OCI-LY3 (cell line): ENCODE measurements around the gene RAB37.

Source experiments
- H2AFZ ChIP-seq: fragments of 200-600, 300-600 bp; shearing (Covaris generic); 2 replicates; pipeline ENCODE4 v1.6.0; 2014; ENCODE audit warnings: antibody characterized with exemption, low read depth, low read length
- H3K27ac ChIP-seq: fragments of 200-600, 300-600 bp; sonication (generic); 2 replicates; pipeline ENCODE4 v1.5.1; 2014; ENCODE audit warnings: mild to moderate bottlenecking, low read length, moderate library complexity, mixed read lengths
- H3K27me3 ChIP-seq: fragments of 200-600, 300-600 bp; sonication (generic); 2 replicates; pipeline ENCODE4 v1.6.1; 2014; ENCODE audit warnings: low read depth, low read length, mixed read lengths
- H3K36me3 ChIP-seq: fragments of 200-600, 300-600 bp; sonication (generic); replicated peaks from 2 replicates; pipeline ENCODE3; 2014; ENCODE audit warnings: low read depth, low read length, mixed read lengths
- H3K4me1 ChIP-seq: fragments of 300-600, 200-600 bp; sonication (generic); 2 replicates; pipeline ENCODE4 v1.6.1; 2014; ENCODE audit warnings: low read length, mixed read lengths
- H3K4me2 ChIP-seq: fragments of 200-600, 300-600 bp; sonication (generic); 2 replicates; pipeline ENCODE4 v1.6.1; 2014; ENCODE audit warnings: low read length, mixed read lengths
- H3K4me3 ChIP-seq: fragments of 300-600, 200-600 bp; sonication (generic); 2 replicates; pipeline ENCODE4 v1.5.1; 2014; ENCODE audit warnings: antibody characterized with exemption, mild to moderate bottlenecking, low read length, moderate library complexity
- H3K79me2 ChIP-seq: fragments of 300-600, 200-600 bp; shearing (Covaris generic); 2 replicates; pipeline ENCODE4 v1.6.1; 2014; ENCODE audit warnings: mild to moderate bottlenecking, low read length, mixed read lengths
- H3K9ac ChIP-seq: fragments of 300-600, 200-600 bp; shearing (Covaris generic); 2 replicates; pipeline ENCODE4 v1.6.0; 2014; ENCODE audit warnings: mild to moderate bottlenecking, low read length, moderate library complexity
- H3K9me3 ChIP-seq: fragments of 200-600, 300-600 bp; shearing (Covaris generic); 2 replicates; pipeline ENCODE4 v1.6.1; 2014; ENCODE audit warnings: low read length, mixed read lengths; ENCODE audit not compliant: insufficient read depth
- H4K20me1 ChIP-seq: fragments of 200-600, 300-600 bp; sonication (generic); 2 replicates; pipeline ENCODE4 v1.6.1; 2016; ENCODE audit warnings: low read length, mixed read lengths; ENCODE audit not compliant: insufficient read depth
- CTCF ChIP-seq: fragments of 200-600, 300-600 bp; sonication (generic); IDR thresholded peaks from 2 replicates; pipeline ENCODE4 v1.5.1; 2014; ENCODE audit warnings: antibody characterized with exemption, low read length, low read depth
- EZH2phosphoT487 ChIP-seq: fragments of 200-600 bp; shearing (Covaris generic); IDR thresholded peaks from 2 replicates; pipeline ENCODE4 v1.6.1; 2018; ENCODE audit warnings: antibody characterized with exemption, mixed run types, low read depth

RAB37 gene

DNA sequence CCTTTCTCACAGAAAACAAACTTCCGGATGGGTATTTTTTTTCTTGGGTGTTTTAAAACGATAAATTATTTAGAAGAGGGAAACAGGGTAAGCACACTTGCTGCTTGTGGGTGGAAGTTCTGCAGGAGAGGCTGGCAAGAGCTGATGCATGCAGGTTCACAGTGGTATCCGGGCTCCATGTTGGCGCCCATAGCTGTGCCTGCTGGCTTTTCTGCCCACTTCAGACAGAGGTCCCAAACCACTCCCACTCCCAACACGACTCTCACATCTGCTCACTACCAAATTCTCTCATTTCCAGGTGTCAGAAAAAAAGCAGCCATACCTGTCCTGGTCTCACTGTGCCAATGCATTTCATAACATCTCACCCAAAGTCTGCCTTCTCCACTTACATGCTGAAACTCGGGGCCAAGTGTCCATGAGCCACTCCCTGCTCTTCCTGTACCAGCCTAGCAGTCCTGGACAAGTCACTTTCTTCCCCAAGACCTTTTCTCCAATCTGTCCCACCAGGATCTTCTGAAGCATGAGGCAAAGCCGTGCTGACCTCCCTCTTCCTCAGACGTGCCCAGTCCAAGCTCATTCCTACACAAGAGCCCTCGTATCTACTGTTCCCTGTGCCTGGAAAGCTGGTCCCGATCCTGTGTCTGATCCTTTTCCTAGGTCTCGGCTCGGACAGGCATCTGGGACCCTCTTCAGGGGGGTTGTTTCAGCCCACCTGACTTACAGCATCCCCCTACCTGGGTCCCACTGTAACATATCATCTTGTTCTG is 25.8 kb upstream of the RAB37 start:
- Histone ChIP-seq H3K4me1 (peaks cover 3% of the 10 kb centered on the region; the same call in 1 of the 2 replicates), H3K9me3 (no peaks in the 10 kb centered on the region), H3K4me3 (no peak overlapping the region), H3K27ac (no peak overlapping the region), H2AFZ (no peak overlapping the region), H3K9ac (no peak overlapping the region), H3K36me3 (no peaks in the 10 kb centered on the region), H3K4me2 (no peak overlapping the region), H3K79me2 (no peaks in the 10 kb centered on the region), H3K27me3 (peaks cover 9% of the 10 kb centered on the region), H4K20me1 (no peaks in the 10 kb centered on the region)
- TF ChIP-seq EZH2phosphoT487 (no peak), CTCF (no peak)

DNA sequence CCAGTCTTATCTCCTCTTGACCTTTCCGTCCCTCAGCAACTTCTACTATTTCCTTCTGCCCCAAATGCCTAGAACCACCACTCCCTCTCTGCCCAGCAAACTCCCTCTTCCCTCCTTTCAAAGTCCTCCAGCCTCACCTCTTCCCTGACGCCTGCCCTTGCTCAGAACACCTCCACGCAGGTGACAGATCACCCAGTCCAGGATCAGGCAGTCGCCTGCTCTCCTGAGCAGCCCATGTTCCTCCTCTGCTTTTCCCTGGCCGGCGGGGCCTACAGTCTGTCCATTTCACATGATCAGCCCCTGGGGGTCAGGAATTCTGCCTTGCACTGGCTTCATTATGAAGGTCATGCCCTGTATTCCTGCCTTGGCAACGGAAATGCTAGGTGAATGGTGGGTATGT is 24.8 kb upstream of the RAB37 start:
- Histone ChIP-seq H3K4me3 (no peak overlapping the region), H3K27me3 (peaks cover 13% of the 10 kb centered on the region), H3K79me2 (no peaks in the 10 kb centered on the region), H3K27ac (no peak overlapping the region), H3K4me1 (peaks cover 3% of the 10 kb centered on the region; the same call in 1 of the 2 replicates), H3K9me3 (no peaks in the 10 kb centered on the region), H3K36me3 (no peaks in the 10 kb centered on the region), H3K9ac (no peak overlapping the region), H3K4me2 (no peak overlapping the region), H4K20me1 (no peaks in the 10 kb centered on the region), H2AFZ (no peak overlapping the region)
- no peak for TF ChIP-seq EZH2phosphoT487
- TF ChIP-seq CTCF = no peak

- no peaks in the 10 kb centered on the region for H3K36me3 ChIP-seq
- H3K9ac ChIP-seq = no peak within 1 kb of the TSS
- H3K4me2 ChIP-seq = no peak within 1 kb of the TSS
- no peak within 1 kb of the TSS for H3K27ac ChIP-seq
- no peak for TF ChIP-seq CTCF
- TF ChIP-seq EZH2phosphoT487 = no peak
- no peaks in the 10 kb centered on the region for H4K20me1 ChIP-seq
- H3K4me1 ChIP-seq = peaks cover 3% of the 10 kb centered on the region; the same call in 1 of the 2 replicates
- no peaks in the 10 kb centered on the region for H3K9me3 ChIP-seq
- peaks cover 13% of the 10 kb centered on the region for H3K27me3 ChIP-seq
- H3K4me3 ChIP-seq = no peak within 1 kb of the TSS
- H3K79me2 ChIP-seq = no peaks in the 10 kb centered on the region
- no peak within 1 kb of the TSS for H2AFZ ChIP-seq
Observed at GRCh38 chr17:74712756-74713155, 24.3 kb upstream of the RAB37 start, which contains the start of gene CD300LF. CD300LF (minus strand) TSS chr17:74712923; CDS start chr17:74712866, 57 bp downstream.

DNA sequence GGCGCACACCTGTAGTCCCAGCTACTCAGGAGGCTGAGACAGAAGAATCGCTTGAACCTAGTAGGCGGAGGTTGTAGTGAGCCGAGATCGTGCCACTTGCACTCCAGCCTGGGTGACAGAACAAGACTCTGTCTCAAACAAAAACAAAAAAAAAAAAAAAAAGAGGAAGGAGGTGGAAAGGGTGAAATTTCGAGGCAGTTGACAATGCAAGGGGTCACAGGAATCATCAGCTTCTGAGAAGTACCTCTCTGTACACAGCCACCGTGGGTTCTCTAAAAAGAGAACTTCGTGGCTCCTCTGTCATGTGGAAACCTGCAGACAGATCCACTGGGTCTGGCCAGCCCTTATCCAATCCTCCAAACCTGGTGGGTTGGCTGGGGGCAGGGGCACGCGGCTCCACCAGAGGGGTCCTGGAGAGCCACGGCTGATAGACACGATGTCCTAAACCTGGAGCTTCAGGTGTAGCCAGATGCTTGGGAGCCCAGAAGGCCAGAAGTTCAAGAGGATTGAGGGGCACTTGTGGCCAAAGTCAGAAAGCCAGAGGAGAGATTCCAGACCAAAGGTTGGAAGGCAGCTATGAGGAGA is 23.8 kb upstream of the RAB37 start:
- H3K27ac ChIP-seq = no peak overlapping the region
- H3K36me3 ChIP-seq = no peaks in the 10 kb centered on the region
- no peak overlapping the region for H3K4me2 ChIP-seq
- TF ChIP-seq CTCF (no peak), EZH2phosphoT487 (no peak)
- no peak overlapping the region for H3K4me3 ChIP-seq
- no peak overlapping the region for H3K9ac ChIP-seq
- no peaks in the 10 kb centered on the region for H3K79me2 ChIP-seq
- H3K4me1 ChIP-seq = peaks cover 3% of the 10 kb centered on the region; the same call in 1 of the 2 replicates
- peaks cover 19% of the 10 kb centered on the region for H3K27me3 ChIP-seq
- H2AFZ ChIP-seq = no peak overlapping the region
- H3K9me3 ChIP-seq = no peaks in the 10 kb centered on the region
- no peaks in the 10 kb centered on the region for H4K20me1 ChIP-seq
